Stimulated activated CD4-positive, alpha-beta T cell treated with anti-CD3 and anti-CD28 coated beads, Interleukin-4, amount 100 ng/mL, for 4 hours (primary cell): ENCODE measurements around the gene RBBP8NL.

ENCODE experiments used
- DNase-seq, 2 experiments: peaks; one replicate each; pipeline ENCODE4 v3.0.0-alpha.2; 2020

Gene RBBP8NL, protein sequence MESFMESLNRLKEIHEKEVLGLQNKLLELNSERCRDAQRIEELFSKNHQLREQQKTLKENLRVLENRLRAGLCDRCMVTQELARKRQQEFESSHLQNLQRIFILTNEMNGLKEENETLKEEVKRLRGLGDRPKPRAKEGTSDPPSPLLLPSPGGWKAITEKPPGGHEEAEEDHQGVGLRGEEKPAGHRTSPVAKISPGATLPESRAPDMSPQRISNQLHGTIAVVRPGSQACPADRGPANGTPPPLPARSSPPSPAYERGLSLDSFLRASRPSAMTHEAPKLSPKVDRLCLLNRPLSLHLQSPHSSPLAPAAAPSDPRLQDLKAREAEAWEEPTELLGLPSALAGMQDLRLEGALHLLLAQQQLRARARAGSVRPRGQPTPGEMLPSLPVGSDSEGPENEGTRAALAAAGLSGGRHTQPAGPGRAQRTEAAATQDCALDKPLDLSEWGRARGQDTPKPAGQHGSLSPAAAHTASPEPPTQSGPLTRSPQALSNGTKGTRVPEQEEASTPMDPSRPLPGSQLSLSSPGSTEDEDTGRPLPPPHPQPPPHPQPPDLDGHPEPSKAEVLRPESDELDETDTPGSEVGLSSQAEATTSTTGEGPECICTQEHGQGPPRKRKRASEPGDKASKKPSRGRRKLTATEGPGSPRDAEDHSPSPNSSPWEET

DNA sequence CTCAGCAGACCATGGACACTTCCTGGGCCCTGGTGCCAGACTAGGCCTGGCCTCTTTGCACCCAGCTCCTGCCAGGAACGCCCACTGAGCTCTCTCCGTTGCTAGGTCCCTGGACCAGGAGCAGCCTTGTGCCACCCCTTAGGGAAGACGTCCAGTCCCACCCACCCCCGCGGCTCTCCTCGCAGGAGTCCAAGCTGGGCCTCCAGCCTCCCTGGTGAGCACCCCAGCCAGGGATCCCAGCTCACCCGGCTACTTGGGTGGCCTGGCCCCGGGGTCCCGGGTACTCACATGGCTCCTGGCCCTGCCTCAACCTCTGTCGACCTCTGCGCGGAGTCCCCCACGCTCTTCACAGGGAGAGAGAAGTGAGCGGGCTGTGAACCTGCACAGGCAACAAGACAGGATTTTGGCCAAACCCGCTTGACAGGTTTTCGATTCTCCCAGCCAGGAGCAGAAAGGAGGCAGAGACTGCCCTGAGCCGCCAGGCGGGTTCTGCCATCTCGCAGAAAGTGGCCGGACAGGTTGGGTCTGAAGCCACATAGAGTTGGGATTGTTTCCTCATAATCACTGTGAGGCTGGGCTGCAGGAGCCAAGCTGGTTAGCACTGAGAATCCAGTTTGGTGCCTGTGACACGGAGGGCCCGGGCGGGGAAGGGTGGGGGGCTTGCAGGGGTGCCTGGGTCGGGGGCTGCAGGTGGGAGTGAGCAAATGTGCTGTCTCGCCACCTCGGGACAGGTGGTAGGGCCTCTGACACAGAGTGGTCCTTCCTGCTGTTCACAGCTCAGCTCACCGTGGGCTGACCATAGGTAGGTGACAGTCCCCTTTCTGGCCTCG, at the start of gene RBBP8NL:
RBBP8NL (minus strand) TSS at position 368 of the 830 bp plus-strand sequence. CDS start 7,892 bp downstream, outside the sequence.
- no peak for DNase-seq

DNA sequence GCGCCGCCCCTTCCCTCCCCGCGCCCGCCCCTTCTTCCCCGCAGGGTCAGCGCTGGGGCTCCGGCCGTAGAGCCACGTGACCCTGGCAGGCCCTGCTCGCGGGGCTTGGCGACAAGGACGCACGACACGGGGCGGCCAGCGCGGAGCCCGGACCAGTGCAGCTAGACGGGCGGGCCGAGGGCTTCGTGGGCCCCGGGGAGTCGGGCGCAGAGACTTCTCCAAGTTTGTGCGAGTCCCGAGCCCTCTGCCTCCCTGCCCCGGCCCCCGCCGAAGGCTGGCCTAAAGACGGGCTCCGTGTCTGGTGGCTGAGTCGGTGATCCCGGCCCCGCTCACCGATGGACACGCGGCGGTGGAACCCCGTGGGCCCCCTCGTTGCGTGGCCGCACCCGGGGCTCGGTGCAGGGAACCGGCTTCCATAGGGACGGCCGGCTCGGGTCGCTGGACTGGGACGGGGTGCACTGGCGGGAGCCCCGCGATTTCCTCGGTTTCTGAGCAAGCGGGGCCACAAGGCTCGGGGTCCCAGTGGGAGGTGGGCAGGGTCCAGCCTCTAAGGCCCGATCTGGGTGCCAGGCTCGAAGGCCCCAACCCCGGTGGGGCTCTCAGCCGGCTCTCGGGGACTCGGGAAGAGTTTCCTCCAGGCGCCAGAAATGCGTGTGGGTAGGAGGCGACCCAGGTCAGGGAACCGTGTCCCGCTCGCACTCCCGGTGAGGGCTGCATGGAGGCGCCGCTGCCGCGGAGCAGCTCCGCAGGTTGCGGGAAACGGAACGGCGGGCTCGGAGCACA, 48.9 kb upstream of the RBBP8NL start:
- DNase-seq, result no peak

DNA sequence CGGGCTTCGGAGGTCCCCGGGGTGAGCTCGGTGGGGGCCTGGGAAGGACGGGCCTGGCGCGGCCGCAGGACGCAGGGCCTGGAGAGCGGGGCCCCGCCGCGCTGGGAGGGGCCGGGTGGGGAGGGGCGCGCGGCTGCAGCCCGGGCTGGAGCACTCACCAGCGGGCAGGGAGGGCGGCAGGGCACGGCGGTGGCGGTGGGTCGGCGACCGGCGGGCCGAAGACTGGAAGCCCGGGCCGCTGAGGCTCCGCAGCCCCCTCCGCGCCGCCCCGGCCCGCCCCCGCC, 48.4 kb upstream of the RBBP8NL start, which contains the start of gene GATA5:
GATA5 (minus strand) TSS at position 224 of the 284 bp plus-strand sequence. CDS start 474 bp downstream, outside the sequence.
- no peak for DNase-seq

DNA sequence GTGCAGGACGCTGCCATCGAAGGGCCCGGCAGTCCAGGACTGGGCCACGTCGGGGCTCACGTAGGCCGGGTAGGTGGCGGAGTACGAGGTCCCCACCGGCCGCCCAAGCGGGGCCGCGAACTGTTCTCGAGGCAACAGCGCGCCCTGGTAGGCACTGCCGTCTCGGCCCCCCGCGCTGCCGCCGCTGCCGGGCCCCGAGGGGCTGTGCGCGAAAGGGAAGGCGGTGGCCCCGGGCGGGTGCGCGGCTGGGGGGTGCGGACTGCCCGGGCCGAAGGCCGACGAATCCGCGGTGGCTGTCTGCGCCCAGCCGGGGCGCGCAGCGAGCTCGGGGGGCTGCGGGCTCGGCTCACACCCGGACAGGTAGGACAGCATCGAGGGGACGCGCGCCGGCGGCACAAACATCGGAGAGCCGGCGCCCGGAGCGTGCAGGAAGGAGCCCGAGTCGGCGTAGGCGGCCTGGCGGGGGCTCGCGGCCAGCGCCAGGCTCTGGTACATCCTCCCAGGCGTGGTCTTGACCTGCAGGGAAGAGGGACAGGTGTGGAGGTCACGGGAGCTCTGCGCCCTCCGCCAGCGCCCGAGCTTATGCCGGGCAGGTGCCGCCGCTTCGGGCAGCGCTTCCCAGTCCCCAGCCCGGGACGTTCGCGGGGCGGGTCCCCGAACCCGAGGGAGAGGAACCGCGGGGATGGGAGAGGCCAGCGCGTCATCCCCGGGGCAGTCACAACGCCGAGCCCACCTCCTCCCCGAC, 47.9 kb upstream of the RBBP8NL start:
- DNase-seq, result no peak

DNA sequence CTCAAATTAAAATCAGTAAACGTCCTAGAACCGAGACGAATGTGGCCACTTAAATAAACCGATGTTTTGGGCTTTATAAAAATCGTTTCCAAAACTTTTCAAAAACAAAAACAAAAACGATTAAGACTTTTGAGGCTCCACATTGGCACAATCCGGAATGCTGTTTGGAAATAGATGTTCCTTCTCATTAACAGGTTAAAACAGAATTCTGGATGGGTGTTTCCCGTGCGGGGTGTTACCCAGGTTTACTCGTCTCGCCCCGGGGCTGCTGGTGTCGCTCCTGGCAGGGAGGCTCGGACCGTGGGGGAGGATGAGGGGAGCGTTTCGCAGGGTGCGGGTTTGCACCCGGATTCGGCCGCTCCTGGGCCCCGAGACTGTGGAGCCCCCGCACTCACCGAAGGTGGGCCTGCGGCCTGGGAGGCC, 47.3 kb upstream of the RBBP8NL start:
- DNase-seq, result no peak

DNA sequence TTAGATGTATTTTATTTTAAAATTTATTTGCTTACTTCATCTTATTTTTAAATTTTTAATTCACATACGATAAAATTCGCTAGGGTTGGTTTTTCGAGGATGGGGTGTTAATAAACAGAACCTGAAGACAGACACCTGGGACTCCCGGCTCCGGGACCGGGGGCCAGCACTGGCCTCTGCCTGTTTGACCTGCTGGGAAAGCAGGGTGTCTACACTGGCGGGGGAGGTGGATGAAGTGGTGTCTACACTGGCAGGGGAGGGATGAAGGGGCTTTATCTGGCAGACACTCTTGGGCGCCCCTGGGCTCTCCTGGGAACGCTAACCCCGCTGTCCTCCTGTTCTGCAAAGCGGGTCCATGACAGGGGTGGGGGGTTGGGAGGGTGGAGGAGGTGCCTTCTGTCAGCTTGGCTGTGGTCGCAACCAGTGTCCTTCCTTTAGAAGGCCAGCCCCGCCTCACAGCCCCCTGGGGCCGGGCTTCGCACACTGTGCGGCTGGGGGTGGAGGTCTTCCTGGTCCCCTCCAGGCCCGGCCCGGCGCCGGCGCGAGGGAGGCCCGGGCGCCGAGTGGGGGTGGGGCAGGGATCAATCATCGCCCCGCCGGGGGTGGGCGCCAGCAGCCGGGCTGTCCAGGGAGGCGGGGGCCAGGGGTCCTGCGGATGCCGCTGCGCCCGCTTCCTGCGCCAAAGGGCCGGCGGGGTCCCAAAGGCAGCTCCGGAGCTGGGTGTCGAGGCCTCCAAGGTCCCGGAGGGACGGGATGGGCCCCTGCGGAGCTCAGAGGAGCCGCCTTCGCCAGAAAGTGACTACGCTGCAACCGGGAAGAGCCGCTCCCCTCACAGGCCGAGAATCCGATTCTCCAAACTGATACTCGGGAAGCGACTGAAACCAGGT, 46.6 kb upstream of the RBBP8NL start:
- DNase-seq, result no peak

DNA sequence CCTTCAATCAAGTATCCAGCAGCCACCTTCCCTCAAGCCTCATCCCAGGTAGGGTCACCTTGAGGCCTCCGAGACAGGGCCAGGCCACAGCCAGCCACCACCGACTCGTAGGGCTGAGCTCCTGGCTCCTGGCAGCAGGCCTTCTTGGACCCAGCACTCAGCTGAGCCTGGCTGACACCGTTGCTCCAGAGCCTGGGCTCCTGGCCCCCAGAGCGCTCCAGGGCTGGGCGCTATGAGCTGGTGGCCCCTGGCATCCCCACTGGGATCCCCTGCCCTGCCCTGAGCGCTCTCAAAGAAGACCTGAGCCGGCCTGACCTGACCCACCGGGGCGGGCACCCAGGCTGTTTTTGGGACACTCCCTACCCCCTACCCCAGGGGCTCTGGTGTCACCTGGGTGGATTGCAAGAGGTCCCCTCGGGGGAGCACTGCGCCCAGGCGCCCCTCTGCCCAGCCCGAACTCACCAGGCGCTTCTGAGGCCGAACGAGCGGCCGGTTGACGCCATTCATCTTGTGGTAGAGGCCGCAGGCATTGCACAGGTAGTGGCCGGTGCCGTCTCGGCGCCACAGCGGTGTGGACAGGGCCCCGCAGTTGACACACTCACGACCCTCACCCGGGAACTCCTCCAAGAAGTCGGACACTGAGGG, 45.7 kb upstream of the RBBP8NL start:
- no peak for DNase-seq

DNA sequence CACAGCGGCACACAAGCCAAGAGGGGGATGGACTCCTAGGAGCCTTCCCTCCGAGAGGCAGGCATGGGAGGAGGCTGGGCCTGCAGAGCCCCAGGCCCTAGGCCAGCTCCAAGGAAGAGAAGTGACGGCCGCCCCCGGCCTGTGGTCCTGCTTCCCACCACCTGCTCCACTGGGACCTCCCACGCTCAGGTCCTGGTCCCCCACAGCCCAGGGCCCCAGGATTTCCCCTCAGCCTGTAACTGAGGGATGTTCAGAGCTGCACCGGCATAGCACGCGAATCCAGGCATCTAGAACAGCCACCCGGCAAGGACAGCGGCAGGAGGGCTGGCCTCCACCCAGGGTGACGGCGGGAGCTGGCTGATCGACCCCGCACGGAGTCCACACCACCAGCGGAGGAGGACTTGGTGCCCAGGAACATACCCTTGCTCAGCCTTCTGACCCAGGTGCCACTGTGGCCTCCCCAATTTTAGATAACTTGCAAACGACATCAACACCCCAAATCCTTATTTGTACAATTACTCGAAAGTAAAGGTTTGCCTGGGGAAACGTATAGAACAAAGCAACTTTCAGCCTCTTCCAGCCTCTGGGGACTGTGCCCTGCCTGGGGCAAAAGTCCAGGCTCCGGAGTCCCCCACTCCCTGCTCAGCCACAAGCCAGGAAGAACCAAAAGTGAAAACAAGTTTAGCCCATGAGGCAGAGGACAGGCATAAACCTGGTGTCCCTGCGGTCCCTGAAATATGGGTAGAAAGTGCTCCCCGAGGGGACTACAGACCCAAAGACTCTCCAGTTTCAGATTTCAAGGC, 45.0 kb upstream of the RBBP8NL start:
- DNase-seq, result no peak

DNA sequence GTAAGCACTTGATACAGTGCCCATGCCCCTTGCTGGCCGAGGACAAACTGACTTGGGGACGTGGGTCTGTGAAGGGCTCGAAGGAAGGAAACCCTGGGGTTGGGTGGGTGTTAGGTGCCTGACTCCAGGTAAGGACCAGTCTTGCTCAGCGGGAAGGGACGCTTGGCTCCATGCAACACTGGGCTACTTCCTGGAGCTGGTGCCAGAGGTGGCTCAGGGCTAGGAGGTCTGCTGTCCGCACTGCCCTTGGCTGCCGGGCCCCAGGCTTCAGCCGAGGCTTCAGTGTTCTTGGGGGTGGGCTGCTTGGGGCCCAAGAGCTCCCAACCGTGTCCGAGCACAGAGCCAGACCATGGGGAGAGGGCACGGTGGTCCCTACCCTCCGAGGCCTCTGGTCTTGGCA, 43.1 kb upstream of the RBBP8NL start:
- no peak for DNase-seq

DNA sequence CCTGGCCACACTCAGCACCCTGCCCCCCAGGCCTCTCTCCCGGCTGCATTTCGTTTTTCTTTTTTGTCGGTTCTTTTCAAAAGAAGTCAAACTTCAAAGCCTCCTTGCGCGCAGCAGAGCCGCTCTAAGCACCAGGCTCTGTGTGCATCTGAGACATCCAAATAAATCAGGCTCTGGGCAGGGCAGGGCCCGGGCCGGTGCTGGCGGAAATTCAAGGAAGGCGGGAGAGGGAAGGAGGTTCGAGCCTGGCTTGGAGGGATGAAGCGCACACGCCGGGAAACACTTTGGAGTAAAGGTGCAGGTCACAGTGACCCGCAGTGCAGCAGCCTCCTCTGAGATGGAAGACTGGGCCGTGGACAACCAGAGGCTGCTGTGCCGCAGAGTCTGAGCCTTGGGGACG, 42.7 kb upstream of the RBBP8NL start:
- no peak for DNase-seq

DNA sequence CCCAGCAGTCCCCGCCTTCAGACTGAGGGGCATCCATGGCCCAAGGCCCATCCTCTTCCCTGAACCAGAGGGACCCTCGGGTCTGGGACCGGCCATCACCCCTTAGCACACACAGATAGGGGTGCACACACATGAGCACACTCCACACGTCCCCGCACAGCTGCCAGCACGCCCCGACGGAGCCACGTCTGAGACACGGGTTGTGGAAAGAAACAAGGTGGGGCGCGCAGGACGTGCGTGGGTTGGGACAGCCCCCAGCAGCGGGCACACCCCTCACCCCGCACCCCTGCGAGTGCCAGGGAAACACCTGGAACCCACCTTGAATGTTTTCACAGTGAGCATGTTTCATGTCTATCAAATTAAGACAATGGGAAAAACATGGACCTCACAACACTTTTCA, 42.0 kb upstream of the RBBP8NL start:
- DNase-seq, result no peak

DNA sequence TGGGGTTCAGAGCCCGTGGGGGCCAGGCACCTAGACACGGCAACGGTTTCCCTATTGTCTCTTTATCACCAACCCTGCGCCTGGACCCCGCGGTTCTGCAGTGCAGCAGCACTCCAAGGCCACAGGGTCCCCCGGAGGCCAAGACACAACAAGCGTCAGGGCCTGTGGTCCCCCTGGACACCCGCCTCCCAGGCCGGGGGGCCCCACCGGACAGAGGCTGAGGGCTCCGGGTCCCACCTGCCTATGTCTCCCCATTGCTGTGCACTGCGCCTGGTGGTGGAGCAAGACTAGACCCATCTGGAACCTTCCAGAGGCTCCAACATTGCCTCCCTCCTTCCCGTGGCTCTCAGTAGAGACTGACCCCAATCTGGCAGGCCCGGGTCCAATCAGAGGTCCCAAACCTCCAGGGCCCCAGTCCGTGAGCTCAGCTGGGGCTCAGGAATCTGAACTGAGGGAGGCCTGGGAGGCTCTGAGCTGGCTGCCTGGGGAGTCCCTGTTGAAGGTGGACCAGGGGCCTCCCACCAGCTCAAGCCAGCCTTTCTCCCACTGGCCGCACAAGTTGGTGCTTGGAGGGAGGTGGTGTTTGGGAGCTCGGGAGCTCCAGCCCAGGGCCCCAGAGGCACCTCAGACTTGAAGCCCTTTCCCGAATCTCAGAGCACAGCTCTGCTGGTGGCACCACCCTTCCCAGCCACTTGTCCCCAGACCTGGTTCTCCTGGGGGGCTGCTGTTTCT, 39.6 kb upstream of the RBBP8NL start:
- no peak for DNase-seq

DNA sequence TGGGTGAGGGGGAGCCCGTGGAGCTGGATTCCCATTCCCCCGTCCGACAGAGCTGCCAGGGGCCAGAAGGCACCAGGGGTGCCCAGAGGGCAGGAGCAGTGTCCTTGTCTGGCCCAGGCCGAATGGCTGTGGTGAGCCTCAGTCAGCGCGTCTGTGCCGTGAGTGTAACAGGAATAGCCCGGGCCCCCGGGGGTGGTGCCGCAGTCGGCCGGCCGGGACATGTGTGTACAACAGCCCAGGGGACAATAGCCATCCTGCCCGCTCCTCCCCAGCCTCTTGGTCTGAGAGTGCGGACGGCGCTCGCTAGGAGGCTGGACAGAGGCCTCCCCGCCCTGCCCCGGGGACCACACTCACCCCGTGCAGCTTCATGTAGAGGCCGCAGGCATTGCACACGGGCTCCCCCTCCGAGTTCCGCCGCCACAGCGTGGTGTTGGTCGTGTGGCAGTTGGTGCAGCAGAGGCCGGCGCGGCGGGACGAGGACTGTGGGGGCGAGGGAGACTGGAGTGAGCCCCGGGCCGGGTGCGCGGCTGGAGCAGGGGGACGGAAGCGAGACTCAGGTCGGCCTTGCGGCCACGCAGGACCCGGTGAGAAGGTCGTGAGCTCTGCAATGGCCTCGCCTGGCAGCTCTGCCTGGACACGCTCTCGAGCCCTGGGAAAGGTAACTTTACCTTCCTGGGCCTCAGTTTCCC, 38.9 kb upstream of the RBBP8NL start:
- DNase-seq, result no peak

DNA sequence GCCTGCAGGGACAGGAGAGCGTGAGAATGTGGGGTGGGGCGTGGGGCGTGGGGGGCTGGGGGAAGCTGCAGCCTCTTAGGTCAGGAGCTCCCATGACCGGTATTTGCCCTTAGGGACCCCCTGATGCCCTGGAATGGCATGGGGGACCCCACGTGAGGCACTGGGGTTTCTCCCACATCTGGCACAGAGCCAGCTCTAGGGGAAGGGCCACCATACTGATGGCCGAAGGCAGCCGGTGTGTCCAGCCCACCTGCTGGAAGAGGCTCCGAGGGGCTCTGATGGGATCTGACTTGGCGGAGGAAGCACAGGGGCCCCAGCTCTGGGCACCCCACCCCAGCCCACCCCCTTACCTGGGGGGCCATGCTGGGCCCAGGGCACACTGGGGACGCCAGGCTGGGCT, 37.7 kb upstream of the RBBP8NL start:
- DNase-seq, result no peak

DNA sequence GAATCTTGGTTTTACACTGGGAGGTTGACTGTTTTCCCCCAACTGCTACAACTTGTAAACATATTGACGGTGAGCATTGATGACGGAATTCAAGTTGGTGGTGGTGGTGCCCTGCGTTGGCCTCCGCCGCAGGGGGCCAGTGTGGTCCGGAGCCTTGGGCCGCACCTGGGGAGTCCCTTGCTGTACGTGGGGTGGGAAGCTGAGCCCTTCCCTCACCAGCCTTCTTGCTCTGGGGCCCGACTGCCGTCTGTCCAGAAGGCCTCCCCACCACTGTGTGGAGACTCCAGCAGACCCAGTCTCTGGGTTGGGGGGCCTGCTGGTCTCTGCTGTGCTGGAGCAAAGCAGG, 37.1 kb upstream of the RBBP8NL start:
- DNase-seq, result no peak

DNA sequence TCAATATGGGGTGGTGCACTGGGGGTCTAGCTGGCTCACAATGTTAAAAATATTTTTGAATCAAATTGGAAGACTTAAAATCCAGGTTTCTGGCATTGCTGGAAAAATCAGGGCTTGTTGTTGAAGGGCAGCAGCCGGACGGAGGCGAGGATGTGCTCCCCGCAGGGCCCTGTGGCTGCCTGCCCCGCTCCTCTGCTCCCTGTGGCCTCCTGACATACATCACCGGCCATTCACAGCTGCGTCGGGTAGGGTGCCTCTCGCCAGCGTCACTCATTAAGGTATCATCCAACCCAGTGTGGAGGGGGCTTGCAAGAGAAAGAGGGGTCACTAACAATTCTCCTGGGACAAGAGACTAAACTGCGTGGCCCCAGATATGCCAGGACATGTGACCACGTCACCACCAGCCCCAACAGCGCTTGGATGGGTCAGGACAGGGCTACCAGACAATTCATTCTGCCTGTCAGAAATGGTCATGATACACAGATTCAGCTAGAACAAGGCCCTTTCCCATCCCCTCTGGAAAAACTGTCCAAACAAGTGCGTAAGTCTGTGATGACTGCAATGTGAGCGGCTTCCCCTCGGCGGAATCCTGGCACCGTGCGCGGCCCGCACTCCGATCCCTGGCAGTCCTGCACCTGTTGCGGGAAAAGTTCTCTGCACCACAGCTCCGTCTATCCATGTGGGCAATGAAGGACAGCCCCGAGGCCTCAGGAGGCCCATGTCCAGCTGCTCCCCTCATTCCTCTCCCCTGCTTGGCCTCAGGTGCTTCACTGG, 36.5 kb upstream of the RBBP8NL start:
- DNase-seq, result no peak

DNA sequence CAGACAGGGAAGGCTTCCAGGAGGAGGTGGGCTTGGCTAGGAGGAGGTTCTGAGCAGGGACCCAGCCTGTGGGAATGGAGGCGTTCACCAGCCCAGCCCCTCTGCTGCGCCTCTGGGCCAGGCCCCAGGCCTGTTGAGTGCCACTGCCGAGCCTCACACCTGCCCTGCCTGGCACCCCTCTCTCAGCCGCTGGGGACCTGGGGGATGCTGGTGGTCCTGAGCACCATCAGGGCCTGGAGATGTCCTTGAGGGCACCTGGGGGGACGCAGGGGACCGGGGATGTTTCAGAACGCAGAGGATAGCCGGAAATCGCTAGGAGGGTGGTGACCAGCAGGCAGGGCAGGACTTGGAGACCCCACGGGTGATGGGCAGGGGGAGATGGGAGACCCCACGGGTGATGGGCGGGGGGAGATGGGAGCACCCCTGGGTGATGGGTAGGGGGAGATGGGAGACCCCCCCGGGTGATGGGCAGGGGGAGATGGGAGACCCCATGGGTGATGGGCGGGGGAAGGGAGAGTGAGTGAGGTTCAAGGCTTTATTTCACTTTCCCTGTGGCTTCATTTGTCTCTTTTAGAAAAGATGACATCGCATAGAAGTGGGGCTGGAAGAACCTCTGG, 35.7 kb upstream of the RBBP8NL start:
- no peak for DNase-seq
